HG03135 (cell line): ENCODE measurements around the gene ATF7IP2.
"Not testable (repeated sequence)": the region's sequence is repeated elsewhere in the genome, so short reads cannot be mapped to it uniquely, and the experiment has no call there.

Experiments used
- ATAC-seq: cut with Tn5 transposase; IDR thresholded peaks from one replicate; pipeline ENCODE4 v1.9.1; 2021; ENCODE audit warnings: mild to moderate bottlenecking, moderate library complexity; ENCODE audit not compliant: unreplicated experiment

Gene ATF7IP2

DNA sequence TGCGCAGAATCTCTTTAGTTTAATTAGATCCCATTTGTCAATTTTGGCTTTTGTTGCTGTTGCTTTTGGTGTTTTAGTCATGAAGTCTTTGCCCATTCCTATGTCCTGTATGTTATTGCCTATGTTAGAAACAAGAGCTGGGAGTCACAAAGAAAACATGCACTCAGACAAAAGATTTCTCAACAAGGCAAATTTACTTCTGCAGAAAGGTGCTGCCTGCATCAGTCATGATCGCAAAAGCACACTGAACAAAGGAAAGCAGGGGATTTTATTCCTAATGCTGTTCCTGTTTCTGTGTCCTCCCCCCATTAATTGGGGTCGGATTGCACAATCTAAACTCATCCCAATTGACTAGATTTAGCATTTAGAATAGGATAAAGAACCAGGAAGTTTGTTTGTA is 55.9 kb downstream of the ATF7IP2 start:
- ATAC-seq = no peak

DNA sequence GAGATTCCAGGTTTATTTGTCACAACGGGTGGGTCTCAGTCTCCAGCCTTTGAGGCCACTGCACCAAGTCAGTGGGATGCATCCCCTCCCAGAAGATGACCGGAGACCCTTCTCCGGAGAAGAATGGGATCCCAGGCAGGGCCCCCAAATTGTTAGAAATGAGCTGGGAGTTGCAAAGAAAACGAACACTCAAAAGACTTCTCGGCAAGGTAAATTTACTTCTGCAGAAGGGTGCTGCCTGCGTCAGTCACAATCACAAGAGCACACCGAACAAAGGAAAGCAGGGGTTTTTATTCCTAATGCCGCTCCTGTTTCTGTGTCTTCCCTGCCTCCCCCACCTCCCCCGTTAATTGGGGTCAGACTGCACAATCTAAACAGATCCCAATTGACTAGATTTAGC is 61.4 kb downstream of the ATF7IP2 start:
- ATAC-seq = no peak

DNA sequence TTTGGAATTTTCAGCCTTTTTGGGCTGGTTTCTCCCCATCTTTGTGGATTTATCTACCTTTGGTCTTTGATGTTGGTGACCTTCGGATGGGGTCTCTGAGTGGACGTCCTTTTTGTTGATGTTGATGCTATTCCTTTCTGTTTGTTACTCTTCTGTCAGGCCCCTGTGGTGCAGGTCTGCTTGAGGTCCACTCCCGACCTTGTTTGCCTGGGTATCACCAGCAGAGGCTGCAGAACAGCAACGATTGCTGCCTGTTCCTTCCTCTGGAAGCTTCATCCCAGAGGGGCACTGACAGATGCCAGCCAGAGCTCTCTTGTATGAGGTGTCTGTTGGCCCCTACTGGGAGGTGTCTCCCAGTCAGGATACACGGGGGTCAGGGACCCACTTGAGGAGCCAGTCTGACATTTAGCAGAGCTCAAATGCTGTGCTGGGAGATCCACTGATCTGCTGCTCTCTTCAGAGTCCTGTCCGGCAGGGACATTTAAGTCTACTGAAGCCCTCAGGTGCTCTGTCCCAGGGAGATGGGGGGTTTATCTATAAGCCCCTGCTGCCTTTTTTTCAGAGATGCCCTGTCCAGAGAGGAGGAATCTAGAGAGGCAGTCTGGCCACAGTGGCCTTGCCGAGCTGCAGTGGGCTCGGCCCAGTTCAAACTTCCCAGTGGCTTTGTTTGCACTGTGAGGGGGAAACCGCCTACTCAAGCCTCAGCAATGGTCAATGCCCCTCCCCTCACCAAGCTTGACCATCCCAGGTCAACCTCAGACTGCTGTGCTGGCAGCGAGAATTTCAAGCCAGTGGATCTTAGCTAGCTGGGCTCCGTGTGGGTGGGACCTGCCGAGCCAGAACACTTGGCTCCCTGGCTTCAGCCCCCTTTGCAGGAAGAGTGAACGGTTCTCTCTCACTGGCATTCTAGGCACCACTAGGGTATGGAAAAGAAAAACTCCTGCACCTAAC is 66.6 kb downstream of the ATF7IP2 start:
- not testable (repeated sequence) for ATAC-seq

DNA sequence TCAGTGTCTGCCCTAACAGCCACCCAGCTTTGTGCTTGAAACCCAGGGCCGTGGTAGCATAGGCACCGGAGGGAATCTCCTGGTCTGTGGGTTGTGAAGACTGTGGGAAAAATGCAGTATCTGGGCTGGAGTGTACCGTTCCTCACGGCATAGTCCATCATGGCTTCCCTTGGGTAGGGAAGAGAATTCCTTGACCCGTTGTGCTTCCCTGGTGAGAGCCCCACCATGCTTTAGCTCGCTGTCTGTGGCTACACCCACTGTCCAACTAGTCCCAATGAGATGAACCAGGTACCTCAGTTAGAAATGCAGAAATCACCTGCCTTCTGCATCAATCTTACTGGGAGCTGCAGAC is 67.3 kb downstream of the ATF7IP2 start:
- ATAC-seq = no peak

DNA sequence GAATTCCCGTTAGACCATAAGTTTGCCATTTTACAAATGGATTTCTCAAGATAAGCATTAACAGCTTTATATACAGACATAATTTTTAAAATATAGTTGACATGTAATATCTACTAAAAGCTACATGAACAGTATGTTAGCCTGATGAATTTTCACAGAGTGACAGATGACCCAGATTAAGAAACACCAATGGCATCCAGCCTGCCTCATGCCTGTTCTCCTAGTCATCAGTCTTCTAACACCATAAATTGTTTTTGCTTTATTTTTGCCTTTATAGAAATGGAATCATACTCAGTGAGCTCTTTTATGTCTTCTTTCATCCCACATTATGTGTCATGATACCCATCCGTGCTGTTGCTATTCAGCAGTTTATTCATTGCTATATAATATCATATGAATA is 80.0 kb downstream of the ATF7IP2 start:
- no peak for ATAC-seq

DNA sequence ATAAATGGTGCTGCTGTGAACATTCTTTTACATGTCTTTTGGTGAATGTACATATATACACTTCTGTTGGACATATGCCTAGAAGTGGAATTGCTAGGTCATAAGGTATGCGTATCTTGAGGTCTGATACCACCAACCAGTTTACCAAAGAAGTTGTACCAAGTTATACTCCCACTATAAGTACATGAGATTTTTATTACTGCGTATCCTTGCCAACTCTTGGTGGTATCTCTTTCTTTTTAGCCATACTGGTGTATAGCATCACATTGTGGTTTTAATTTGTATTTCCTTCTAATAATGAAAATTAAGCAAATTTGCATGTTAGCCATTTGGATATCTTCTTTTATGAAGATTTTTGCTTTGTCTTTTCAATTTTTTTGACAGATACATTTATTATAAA is 80.5 kb downstream of the ATF7IP2 start:
- ATAC-seq = no peak

DNA sequence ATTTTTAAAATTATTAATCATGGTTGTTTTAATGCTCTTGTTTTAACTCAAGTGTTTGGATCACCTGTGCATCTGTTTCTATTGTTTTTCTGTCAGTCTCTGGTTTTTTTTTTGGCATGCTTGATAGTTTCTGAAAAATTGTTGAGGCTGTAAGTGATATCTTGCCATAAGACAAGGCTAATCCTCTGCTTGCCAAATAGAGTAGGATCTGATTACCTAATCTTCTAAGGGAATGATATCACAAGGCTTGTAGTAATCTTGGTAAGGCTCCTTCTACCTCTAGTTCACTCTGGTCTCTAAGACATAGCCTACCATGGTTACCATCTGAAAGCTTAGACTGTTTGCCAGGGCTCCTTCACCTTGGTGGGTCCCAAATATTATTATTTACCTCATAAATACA is 81.0 kb downstream of the ATF7IP2 start:
- ATAC-seq = no peak

DNA sequence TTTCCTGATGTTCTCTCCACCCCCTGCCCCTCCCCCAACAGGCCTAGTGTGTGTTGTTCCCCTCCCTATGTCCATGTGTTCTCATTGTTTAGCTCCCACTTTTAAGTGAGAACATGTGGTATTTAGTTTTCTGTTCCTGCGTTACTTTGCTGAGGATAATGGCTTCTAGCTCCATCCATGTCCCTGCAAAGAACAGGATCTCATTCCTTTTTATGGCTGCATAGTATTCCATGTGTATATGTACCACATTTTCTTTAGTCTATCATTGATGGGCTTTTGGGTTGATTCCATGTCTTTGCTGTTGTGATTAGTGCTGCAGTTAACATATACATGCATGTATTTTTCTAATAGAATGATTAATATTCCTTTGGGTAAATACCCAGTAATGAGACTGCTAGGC is 90.8 kb downstream of the ATF7IP2 start:
- ATAC-seq = not testable (repeated sequence)

DNA sequence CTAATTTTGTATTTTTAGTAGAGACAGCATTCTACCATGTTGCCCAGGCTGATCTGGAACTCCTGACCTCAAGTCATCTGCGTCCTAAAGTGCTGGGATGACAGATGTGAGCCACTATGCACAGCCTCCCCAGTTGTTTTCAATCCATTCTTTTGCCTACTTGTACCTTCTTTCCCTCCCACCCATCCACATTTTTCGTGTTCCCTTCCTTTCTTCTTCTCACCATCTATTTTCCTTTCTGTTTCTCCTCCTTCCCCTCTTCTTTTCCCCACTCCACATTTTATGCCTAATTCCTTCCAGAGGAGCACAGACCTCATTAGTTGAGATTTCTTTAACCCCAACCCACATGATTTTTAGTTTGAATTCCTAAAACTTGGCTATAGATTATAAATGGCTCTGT is 94.3 kb downstream of the ATF7IP2 start:
- ATAC-seq = no peak

DNA sequence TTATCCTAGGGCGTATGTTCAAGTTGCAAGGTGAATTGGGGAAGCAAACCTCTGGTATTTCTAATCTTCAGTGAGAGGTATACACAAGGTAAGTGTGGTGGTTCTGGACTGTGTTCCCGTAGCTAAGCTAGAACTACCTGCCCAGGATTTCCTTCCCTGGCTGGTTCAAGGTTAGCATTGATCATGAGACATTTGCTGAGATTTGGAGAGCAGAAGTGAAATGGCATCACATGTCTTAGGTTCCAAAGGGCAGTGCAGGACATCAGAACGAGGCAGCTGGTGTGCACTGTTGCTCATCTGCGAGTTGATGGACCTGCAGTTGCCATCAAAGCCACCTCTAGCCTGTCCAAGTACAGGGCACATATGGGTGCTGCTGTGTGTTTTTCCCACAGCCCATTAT is 99.3 kb downstream of the ATF7IP2 start:
- ATAC-seq = no peak

DNA sequence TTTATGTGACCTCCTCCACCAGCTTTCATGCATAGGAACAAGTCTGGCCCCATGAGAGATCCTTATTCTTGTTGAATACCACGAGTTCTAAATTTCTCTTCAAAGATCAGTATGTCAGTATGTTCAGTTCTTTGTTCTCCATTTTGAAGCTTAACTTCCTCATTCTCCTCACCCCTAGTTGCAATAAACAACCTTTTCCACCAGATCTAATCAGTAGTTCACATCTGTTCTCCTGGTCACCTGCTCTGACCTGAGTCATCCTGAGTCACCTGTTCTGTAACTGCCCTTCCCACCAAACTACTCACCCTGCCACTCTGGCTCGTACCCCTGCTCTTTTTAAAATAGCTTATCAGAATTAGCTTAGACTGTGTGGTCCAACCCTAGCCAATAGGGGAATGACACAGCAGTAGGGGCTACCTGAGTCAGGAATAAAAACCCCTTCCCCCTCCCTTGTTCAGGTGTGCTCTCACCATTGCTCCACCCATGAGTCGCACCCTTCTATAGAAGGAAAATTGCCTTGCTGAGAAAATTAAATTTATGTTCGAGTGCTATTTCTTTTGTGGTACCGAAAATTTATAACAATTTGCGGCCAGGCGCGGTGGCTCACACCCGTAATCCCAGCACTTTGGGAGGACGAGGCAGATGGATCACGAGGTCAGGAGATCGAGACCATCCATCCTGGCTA is 100.0 kb downstream of the ATF7IP2 start:
- no peak for ATAC-seq

DNA sequence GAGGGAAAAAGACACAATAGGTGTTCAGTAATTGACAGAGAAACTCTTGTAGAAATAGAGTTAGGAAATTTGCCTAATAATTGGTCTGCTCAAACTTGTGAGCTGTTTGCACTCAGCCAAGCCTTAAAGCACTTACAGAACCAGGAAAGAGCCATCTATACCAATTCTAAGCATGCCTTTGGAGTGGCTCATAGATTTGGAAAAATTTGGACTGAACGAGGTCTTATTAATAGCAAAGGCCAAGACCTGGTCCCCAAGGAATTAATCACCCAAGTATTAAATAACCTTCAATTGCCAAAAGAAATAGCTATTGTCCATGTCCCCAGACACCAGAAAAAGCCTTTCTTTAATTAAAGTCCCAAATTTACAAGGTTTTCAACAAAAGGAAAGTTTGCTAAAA is 104.3 kb downstream of the ATF7IP2 start:
- ATAC-seq = no peak

DNA sequence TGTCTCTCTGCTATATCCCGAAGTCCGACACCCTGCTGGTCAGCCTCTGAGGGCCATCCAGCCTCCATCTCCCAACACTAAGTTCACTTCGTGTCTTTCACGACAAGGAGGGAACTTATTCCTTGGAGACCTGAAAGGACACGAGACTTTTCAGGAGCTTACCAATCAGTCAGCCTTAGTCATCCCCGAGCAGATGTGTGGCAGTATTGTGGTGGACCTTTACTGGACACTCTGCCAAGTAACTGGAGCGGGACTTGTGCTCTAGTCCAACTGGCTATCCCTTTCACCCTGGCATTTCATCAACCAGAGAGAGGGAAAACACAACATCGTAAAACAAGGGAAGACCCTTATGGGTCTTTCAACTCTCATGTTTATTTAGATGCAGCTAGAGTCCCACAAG is 107.4 kb downstream of the ATF7IP2 start:
- no peak for ATAC-seq

DNA sequence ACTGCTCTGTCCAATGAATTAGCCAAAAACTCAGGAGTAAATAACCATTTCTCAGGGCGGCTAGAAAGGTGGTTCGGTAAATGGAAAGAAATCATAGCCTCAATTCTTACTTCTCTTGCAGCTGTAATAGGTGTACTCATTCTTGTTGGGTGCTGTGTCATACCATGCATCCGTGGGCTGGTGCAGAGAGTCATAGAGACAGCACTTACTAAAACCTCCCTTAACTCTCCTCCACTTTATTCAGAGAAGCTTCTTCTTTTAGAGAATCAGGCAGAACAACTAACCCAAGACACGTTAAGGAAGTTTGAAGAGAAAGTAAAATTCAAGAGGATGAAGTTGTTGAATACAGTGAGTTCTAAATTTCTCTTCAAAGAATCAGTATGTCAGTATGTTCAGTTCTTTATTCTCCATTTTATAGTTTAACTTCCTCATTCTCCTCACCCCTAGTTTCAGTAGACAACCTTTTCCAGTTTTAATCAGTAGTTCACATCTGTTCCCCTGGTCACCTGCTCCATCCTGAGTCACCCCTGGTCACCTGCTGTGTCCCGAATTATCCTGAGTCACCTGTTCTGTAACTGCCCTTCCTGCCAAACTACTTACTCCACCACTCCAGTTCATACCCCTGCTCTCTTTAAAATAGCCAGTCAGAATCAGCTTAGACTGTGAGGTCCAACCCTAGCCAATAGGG is 108.6 kb downstream of the ATF7IP2 start:
- ATAC-seq = no peak

DNA sequence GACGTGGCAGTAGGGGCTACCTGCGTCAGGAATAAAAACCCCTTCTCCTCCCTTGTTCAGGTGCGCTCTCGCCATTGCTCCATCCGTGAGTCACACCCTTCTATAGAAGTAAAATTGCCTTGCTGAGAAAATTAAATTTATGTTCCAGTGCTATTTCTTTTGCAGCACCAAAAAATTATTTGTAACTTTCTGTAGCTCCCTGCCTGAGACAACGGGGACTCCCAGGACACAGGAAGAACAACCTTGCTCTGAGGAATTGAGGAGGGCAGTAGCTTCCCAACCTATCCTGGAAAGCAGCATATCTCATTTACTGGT is 109.1 kb downstream of the ATF7IP2 start:
- no peak for ATAC-seq

DNA sequence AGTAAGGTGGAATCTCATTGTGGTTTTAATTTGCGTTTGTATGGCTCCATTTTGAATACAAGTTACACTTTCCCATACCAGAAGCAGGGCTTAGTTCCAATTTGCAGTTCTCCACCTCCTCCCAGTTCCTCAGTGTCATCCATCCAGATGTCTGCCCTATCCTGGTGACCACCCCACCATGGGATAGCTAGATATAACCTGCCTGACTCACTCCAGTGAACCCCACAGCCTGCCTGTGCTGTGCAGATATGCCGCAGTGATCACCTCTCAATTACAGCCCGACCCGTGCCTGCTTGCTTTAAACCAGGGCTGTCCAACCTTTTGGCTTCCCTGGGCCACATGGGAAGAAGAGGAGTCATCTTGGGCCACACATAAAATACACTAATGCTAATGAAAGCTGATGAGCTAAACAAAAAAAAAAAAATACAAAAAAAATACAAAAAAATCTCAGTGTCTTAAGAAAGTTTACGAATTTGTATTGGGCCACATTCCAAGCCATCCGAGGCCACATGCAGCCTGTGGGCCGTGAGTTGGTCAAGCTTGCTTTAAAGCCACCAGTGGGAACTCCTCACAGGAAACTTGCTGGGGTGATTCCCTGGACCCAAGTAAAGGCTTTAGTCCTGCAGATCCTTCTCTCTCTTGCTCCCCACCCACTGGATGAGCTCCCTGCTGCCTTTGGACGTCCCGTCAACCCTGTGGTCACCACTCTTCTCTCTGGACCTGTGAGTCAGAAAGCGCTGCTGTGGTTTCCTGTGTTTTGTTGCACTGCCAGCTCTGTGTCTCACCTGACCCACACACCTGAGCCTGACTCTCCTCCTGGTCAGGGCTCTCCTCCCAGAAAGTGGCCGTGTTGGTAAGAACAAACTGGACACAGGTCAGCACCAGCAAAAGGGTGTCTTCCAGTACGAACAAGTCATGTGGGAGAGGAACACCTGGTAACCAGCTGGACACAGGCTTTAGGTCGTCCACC is 111.6 kb downstream of the ATF7IP2 start:
- no peak for ATAC-seq

DNA sequence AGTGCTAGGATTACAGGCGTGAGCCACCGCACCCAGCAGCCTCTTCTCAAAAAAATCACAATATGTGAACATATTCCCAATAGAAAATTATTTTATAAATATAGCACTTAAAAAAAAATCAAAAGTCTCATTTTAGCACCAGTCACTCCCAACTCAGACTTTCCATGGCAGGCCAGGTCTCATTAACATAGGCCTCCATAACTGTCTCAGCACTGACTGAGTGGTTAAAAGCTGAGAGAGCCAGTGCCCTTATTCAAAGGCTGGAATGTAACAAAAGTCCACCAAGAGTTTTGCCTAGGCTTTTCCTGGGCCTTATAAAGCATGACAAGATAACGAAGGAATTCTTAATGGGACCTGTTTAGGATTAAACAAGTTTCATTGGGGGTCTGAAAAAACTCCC is 114.7 kb downstream of the ATF7IP2 start:
- ATAC-seq = no peak

DNA sequence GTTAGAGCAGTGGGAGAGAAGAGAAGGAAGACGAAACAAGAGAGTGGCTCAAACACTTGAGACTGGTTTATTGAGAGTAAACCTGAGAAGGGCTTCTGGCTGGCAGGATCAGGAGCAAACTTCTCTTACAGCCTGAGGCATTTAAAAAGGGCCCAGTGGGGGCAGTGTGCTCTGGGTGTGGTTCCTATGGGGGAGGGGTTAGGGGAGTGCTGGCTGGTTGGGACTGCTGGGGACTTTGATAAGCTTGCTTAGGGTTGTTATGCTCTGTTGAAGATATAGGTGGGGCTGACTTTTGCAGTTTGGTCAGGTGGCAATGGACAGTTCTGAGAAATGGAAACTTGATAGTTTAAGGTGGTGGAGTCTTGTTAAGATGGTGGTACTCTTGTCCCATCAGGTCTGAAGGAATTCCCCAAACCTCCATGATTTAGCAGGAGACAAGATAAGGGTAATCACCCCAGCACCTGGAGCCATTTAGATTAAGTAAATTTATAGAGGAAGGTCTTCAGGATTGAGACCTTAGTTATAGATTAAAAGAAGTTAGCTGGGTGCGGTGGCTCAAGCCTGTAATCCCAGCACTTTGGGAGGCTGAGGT is 115.3 kb downstream of the ATF7IP2 start:
- no peak for ATAC-seq

DNA sequence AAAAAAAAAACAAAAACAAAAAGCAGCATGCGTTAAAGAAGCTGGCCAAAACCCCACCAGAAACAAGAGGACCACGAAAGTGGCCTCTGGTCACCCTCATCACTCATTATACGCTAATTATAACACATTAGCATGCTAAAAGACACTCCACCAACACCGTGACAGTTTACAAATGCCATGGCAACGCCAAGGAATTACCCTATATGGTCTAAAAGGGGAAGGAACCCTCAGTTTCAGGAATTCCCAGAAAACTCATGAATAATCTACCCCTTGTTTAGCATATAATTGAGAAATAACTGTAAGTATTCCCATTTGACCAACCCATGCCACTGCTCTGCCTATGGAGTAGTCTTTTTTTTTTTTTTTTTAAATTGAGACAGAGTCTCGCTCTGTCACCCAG is 116.9 kb downstream of the ATF7IP2 start:
- ATAC-seq = no peak

DNA sequence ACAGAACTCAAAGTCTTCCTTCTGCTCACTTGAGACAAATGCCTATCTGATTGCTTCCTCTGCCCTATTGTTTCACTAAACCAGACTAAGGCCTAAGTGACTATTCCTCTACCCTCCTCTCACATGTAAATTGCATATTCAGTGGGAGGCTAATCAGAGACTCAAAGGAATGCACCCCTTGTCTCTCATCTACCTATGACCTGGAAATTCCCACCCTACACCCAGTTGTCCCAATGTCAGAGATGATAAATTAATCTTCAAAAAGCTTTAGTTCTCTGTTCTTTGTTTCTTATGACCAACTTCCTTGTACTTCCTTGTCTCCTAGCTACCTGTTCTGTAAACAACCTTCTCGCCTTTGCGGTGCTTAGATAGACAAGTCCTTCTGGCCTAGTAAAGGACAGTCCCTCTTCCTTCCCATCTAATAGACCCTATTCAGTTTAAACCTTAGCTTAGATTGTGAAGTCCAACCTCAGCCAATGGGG is 118.6 kb downstream of the ATF7IP2 start:
- ATAC-seq = no peak
